ENCODE data around the gene NCOA3.

NCOA3 gene

DNA sequence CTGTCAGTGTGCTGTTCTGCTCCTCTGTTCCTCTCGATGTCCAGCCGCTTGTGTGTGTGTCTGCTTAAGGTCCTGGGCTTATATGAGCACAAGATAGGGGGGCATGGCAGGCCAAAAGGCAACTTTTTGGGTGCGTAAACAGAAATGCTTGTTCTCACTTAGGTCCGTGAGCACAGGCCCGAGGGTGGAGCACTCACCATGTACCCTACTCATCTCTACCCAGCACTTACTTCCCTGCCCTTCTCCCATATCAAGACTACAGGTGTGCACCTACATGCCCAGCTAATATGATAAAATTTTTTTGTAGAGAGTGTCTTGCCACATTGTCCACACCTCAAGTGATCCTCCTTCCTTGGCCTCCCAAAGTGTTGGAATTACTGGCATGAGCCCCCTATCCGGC, 34.3 kb downstream of the NCOA3 start:
- no peaks in the 10 kb centered on the region for H3K27me3 ChIP-seq (replicated peaks; ENCODE audit: control insufficient read depth, insufficient read depth, low read length)
- peaks cover 7% of the 10 kb centered on the region for H3K36me3 ChIP-seq (ENCODE audit: control insufficient read depth, insufficient read depth, low read length)
- H3K4me3 ChIP-seq (replicated peaks; ENCODE audit: low read depth, low read length): no peak overlapping the region
- TF ChIP-seq, protein P1, sequence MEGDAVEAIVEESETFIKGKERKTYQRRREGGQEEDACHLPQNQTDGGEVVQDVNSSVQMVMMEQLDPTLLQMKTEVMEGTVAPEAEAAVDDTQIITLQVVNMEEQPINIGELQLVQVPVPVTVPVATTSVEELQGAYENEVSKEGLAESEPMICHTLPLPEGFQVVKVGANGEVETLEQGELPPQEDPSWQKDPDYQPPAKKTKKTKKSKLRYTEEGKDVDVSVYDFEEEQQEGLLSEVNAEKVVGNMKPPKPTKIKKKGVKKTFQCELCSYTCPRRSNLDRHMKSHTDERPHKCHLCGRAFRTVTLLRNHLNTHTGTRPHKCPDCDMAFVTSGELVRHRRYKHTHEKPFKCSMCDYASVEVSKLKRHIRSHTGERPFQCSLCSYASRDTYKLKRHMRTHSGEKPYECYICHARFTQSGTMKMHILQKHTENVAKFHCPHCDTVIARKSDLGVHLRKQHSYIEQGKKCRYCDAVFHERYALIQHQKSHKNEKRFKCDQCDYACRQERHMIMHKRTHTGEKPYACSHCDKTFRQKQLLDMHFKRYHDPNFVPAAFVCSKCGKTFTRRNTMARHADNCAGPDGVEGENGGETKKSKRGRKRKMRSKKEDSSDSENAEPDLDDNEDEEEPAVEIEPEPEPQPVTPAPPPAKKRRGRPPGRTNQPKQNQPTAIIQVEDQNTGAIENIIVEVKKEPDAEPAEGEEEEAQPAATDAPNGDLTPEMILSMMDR (IDR thresholded peaks at IDR 0.05; ENCODE audit: insufficient read depth, low read length, poor library complexity, severe bottlenecking): no peak
- DNase-seq (ENCODE audit: extremely low read depth, insufficient read length): no peak

DNA sequence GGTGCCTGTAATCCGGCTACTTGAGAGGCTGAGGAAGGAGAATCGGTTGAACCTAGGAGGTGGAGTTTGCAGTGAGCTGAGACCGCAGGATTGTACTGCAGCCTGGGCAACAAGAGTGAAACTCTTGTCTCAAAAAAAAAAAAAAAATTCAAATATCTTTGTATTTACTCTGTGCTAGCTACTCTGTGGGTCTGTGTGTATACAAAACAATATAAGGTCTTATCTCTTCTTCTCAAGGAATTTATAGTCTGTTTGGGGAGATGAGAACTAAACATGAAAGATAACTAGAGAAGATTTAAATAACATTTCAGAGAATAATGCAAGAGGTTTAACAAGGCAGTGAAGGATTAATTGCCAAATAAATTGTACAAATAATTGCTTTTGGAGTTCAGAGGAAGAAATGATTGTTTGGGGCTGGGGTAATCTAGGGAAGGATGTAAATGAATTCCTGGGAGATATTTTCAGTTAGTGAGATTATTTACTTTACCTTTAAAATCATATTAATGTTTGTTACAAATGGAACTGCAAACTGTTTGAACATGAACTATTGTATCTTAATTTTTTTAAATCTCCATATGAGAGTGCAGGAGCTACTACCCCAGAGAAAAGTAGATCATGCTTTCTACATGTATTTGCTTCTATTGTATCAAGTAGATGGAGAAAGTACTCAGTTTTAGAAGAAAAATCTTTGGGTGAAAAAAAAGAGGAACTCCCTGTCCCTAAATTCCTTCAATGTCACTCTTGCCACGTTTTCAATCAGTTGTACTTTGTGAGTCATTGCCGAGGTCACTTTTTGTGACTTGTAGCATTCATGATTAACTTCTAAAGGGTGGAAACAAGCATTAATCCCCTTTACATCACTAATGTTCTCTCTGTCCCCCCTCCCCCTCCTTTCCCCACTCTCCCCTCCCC, 39.0 kb downstream of the NCOA3 start:
- Histone ChIP-seq H3K4me3 (replicated peaks; ENCODE audit: low read depth, low read length) (no peak overlapping the region), H3K36me3 (ENCODE audit: control insufficient read depth, insufficient read depth, low read length) (no peaks in the 10 kb centered on the region; the same call in none of the 2 replicates), H3K27me3 (replicated peaks; ENCODE audit: control insufficient read depth, insufficient read depth, low read length) (no peaks in the 10 kb centered on the region)
- TF ChIP-seq, protein P1 (IDR thresholded peaks at IDR 0.05; ENCODE audit: insufficient read depth, low read length, poor library complexity, severe bottlenecking): no peak
- DNase-seq (ENCODE audit: extremely low read depth, insufficient read length): no peak

DNA sequence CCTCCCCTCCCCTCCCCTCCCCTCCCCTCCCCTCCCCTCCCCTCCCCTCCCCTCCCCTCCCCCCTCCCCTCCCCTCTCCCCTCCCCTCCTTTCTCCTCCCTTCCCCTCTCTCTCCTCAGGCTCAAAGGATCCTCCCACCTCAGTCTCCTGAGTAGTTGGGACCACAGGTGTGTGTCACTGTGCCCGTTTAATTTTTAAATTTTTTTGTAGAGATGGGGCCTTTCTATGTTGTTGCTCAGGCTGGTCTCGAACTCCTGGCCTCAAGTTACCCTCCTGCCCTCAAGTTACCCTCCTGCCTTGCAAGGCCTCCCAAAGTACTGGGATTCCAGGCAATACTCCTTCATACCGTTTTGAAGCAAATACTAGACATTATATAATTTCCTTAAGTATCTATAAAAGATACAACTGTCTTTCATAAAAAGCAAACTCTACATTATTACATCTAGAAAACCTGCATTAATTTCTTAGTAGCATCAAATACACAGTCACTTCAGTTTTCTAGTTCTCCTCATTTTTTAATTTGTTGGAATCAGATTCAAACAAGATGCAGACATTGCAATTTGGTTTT, 39.8 kb downstream of the NCOA3 start:
- Histone ChIP-seq H3K36me3 (ENCODE audit: control insufficient read depth, insufficient read depth, low read length) (no peaks in the 10 kb centered on the region; the same call in 1 of the 2 replicates), H3K27me3 (replicated peaks; ENCODE audit: control insufficient read depth, insufficient read depth, low read length) (no peaks in the 10 kb centered on the region), H3K4me3 (replicated peaks; ENCODE audit: low read depth, low read length) (no peak overlapping the region)
- TF ChIP-seq, protein P1 (IDR thresholded peaks at IDR 0.05; ENCODE audit: insufficient read depth, low read length, poor library complexity, severe bottlenecking): no peak
- no peak for DNase-seq (ENCODE audit: extremely low read depth, insufficient read length)

DNA sequence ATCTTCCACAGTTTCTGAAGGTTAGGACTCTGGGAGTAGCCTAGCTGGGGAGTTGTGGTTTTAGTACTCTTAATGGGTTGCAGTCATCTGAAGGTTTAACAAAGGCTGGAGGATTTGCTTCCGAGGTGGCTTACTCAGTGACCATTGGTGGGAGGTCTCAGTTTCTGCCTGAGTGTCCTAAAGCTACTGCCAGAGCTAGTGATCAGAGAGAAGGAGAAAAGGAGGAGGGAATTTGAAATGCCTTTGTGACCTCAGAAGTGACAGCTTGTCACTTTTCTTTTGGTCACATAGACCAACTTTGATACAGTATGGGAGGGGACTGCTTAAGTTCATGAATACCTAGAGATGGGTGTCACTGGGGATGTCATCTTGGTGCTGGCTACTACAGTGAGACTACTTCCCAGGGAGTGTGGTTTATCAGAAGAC, 41.3 kb downstream of the NCOA3 start:
- Histone ChIP-seq H3K4me3 (replicated peaks; ENCODE audit: low read depth, low read length) (no peak overlapping the region), H3K36me3 (ENCODE audit: control insufficient read depth, insufficient read depth, low read length) (peaks cover 2% of the 10 kb centered on the region), H3K27me3 (replicated peaks; ENCODE audit: control insufficient read depth, insufficient read depth, low read length) (no peaks in the 10 kb centered on the region)
- TF ChIP-seq, protein P1 (IDR thresholded peaks at IDR 0.05; ENCODE audit: insufficient read depth, low read length, poor library complexity, severe bottlenecking): no peak
- no peak for DNase-seq (ENCODE audit: extremely low read depth, insufficient read length)

DNA sequence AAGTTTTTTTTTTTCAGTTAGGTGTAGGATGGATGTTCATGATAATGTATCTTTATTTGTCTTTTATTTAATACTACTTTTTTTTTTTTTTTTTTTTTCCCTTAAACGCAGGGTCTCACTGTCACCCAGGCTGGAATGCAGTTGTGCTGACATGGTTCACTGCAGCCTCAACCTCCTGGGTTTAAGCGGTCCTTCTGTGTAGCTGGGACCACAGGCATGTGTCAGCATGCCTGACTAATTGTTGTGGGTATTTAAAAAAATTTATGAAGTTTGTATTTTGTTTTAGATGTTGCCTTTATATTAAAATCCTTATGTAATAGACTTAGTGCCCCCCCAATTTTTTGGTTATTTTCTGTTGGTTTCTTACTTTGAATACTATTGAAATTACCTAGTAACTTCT, 42.6 kb downstream of the NCOA3 start:
- Histone ChIP-seq H3K36me3 (ENCODE audit: control insufficient read depth, insufficient read depth, low read length) (peaks cover 2% of the 10 kb centered on the region), H3K4me3 (replicated peaks; ENCODE audit: low read depth, low read length) (no peak overlapping the region), H3K27me3 (replicated peaks; ENCODE audit: control insufficient read depth, insufficient read depth, low read length) (no peaks in the 10 kb centered on the region)
- no peak for DNase-seq (ENCODE audit: extremely low read depth, insufficient read length)
- TF ChIP-seq, protein P1 (IDR thresholded peaks at IDR 0.05; ENCODE audit: insufficient read depth, low read length, poor library complexity, severe bottlenecking): no peak
